GDM1 (cell line): Measurements from ENCODE around the gene B3GNT8.
A peak's percentile ranks its signal among the peaks of the same experiment; 100 is the strongest.
"Not testable (repeated sequence)": the region's sequence is repeated elsewhere in the genome, so short reads cannot be mapped to it uniquely, and the experiment has no call there.

Experiments
- DNase-seq: peaks from one replicate; lab custom pipeline; 2025; lab: John Stamatoyannopoulos, UW

Gene B3GNT8

DNA sequence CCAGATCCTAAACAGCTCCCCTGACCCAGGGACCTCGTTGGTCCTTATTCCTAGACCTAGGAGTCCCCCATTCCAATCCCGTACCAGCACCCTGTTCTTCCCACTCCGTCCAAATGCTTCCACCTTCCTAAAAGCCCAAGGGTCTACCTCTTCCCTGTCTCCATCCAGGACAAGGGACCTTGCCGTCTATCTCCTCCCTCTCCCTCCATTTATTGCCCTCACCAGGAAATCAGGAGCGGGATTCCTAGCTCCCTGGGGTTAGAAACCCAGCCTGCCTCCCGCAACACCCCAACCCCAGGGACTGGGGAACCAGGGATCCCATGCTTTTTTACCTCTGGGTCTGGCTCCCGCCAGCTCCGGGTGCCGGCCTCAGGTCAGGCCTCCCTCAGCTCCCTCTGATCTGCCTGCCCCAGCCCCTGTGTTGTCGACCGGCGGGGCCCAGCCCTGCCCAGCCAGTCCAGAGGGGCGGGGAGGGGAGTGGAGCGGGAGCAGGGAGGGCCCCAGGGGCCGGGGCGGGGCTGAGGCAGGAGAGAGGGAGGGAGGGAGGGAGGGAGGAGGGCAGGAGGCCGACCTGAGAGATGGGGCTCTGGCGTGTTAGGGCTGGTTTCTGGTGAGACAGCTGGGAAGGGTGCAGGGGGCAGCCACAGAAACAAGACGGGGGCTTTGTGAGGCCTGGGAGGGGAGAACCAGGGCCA, at the start of gene B3GNT8:
TSS of gene B3GNT8 (minus strand) at position 423 of the 695 bp plus-strand sequence. CDS start 596 bp downstream, outside the sequence.
- no peak for DNase-seq

DNA sequence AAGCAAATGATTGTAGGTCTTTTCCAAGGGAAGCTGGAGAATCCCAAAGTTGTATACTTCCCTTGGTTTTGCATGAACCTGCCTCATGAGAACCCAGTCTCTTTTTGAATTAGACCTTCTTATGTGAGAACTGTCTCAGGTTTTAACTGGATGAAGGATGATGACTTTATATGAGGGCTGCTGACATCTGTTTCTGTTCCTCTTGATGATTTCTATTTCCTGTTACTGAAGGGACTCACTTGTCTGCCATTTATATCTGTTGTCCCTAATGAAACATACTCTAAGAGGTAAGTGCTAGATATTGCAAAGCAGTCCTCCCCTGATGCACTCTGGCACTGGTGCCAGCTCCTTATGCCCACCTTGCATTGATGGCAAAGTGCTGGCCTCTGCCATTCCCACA, 49.4 kb upstream of the B3GNT8 start:
- no peak for DNase-seq

DNA sequence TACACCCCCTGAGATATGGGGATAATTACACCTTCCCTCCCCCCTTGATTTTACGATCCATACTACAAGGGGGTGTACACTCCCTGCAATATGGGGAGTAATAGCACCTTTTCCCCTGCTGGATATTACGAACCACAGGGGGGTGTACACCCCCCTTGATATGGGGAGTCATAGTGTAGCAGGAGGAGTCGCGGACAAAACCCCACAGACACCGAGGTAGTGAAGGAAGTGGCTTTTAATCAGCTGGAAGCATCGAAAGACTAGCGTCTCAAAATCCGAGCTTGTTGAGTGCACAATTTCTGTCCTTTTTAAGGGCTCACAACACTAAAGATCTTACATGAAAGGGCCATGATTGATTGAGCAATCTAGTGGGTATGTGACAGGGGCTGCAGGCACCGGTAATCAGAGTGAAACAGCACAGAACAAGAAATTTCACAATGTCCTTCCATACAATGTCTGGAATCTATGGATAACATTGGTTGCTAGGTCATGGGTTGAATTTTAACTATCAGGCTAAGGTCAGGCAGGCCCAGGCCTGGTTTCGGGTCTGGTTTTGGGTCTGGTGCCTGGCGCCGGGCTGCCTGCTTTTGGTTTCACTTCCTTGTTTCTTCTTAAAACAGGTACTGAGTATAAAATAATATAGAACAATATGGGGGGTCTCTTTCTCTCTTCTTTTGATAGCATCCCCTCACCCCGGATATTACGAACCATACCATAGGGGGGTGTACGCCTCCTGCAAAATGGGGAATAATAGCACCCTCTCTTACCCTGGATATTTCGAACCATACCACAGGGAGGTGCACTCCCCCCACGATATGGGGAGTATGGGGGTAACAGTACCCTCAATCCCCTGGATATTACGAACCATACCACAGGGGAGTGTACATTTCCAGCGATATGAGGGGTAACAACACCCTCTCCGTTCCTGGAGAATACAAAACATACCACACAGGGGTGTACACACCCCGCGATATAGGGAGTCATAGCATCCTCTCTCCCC, 36.4 kb upstream of the B3GNT8 start:
- not testable (repeated sequence) for DNase-seq

DNA sequence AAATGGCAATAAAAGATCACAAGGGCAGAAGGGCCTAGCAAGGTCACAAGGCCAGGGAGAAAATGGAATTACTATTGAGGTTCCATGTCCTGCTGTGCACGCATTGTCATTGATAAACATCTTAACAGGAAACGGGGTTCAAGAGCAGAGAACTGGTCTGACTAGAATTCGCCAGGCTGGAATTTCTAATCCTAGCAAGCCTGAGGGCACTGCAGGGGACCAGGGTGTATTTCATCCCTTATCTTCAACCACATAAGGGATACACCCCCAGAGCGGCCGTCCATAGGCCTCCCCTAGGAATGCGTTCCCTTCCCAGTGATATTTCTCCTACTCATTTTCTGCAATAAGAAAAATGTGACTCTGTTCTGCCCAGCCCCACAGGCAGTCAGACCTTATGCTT, 35.3 kb upstream of the B3GNT8 start:
- DNase-seq: no peak

- DNase-seq: no peak
Observed at GRCh38 chr19:41457241-41457640, 30.1 kb upstream of the B3GNT8 start.

GRCh38 chr19:41456342-41456918, 29.3 kb upstream of the B3GNT8 start:
- no peak for DNase-seq

GRCh38 chr19:41455936-41456335, 28.8 kb upstream of the B3GNT8 start:
- DNase-seq: no peak

DNA sequence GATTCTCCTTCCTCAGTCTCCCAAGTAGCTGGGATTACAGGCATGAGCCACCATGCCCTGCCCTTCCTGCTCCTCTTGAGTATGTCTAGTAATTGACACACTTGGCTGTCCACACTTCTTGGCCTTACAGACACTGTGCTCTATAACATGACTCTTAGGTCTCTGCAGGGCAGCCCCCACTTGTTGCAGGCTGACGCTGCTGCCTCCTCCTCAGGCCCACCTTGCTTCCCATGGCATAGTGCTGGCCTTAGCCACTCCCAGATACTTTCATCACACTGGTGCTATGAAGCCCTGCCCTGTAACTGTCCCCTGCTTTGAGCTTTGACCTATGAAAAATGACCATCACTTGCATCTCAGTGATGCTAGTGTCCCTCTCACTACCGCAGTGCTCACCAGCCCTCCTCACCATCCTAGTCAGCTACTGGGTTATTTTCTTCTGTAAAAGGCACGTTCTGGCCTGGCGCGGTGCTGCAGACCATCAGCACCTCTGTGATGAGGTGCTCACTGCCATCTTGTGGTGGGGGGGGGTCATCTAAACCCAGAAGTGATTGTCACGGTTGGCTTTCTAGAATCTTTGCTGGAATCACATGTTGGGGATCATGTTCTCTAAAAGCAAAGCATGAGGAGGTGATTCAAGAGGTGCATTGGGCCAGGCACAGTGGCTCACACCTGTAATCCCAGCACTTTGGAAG, 25.6 kb upstream of the B3GNT8 start:
- DNase-seq: no peak

GRCh38 chr19:41449865-41450178, 22.6 kb upstream of the B3GNT8 start:
- DNase-seq: no peak

GRCh38 chr19:41449079-41449864, 22.1 kb upstream of the B3GNT8 start:
- peak; percentile 52 for DNase-seq

GRCh38 chr19:41447732-41448332, 20.7 kb upstream of the B3GNT8 start:
- no peak for DNase-seq

DNA sequence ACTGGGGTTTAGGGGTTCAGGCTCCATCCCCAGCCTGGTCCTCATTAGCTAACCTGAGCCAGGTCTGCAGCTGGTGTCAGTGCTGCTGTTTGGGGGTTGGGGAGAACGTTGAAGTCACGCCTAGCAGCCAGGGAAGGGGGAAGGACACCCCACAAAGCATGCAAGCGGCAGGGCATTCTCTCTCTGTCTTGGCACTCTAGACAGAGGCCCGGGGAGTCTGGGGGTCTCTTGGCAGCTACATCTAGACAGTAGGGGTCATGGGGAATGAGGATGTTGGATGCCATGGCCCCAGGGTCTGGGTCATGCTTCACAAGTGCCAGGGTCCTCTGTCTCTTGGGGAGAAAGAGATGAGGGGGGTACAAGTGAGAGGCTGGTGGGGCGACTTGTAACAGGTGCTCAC, 18.4 kb upstream of the B3GNT8 start:
- DNase-seq: no peak

DNA sequence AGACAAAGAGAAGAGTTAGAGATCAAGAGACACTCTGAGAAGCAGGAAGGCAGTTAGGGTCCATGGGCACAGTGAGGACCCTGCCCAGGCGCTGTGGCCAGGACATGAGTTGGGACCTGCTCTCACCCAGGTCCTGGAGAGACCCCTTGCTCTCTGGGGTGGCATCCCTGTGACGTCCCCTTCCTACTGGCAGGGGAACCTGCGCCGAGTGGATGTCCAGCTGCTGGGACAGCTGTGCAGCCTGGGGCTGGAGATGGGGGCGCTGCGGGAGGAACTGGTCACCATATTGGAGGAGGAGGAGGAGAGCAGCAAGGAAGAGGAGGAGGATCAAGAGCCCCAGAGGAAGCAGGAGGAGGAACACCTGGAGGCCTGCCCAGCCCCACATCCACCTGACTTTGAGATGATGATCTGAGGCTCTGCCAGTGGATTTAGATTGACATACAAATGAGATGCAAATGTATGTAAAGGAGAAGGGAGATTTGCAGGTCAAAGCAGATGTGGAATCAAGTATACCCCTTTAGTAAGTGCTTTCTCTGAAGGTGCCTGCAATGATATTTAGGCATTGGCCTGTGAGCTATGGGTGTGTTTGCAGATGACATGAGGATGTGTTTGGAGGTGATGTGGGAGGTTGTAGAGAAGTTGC, 16.8 kb upstream of the B3GNT8 start:
- no peak for DNase-seq

- DNase-seq: no peak
Observed at GRCh38 chr19:41442473-41443355, 15.5 kb upstream of the B3GNT8 start, which contains the start of gene ERICH4. Gene ERICH4, plus strand, starts transcription at chr19:41443156. Its CDS starts 14 bp downstream, at chr19:41443170.

- no peak for DNase-seq
Observed at GRCh38 chr19:41441321-41441945, 14.3 kb upstream of the B3GNT8 start.

DNA sequence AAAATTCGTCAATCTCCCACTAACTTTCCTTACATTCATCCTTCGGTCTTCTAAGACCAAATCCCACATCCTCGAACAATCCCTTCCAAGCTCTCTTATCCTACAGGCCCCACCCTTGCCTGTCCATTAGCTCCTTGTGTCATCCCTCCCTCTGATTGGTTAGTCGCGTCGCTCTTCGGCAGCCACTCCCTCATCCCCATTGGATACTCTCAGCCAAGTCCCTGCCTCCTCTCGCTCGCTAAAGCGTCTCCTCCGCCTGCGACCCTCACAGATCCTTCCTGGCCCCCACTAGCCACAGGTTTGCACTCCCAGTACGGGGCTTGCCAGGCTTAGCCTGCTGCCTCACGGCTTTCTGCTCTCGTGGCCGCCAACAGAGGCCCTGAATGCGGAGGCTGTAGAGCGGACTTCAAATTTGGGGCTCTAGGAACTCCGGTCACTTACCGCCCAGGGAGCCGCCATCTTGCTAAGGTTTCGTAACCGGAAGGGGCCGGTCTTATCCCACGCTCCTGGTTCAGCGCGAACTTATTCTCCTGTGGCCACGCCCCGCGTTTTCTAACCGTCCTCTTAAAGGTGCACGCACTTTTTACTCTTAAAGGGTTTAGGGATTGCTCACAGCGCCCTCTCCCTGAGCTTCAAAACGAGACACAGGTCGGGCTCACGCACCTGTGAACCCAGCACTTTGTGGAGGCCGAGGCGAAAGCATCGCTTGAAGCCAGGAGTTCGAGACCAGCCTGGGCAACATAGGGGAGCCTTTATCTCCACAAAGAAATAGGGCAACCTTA, 12.5 kb upstream of the B3GNT8 start, which contains the start of gene DMAC2:
TSS of gene DMAC2 (minus strand) at position 472 of the 782 bp plus-strand sequence. CDS start at position 459, 13 bp downstream.
- peak; percentile 95 for DNase-seq

DNA sequence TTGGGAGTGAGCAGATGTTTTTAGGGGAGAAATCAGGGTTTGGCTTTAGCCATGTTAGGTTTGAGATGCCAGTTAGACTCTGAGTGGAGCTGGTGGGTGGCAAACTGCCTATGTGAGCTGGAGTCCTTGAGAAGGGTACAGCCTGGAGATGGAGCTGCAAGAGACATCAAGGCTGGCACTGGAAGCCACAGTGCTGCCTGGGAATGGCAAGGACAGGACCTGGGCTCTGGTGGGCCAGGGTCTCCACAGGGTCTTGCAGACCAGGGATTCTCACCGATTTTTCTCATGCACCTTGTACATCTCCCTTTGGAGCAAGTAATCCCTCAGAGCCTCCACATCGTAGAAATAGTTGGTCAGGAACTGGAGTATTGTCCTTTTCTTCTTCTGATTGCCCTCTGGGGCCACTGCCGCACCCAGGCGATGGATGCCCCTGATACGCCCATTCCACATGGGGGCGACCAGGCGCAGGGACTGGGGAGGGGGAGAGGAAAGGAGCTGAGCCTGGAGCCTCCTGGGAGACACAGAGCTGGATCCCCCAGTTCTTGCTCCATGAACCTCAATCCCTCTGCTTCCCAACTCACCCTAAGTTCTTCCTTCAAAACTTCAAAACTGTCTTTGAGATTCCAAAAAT, 10.9 kb upstream of the B3GNT8 start:
- no peak for DNase-seq

DNA sequence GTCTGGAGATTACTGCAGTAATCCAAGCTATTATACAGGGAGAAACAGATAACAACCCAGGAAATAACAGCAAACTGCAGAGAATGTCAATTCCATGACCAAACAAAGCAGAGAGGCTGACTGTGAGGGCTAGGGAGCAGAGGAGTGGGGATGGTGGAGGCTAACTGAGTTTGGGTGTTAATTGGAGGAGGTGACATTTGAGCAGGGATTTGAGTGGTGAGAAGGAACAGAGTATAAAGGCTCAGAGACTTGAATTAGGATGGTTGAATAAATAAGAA, 9.4 kb upstream of the B3GNT8 start:
- no peak for DNase-seq
